Vagina (tissue), 2 donors: ENCODE measurements around the gene CIAO3.

Source experiments
- POLR2A ChIP-seq, 2 donors: fragments of 450-650 bp; IDR thresholded peaks; one replicate each; pipeline ENCODE4 v1.6.1; 2017; ENCODE audit warnings: antibody characterized with exemption in 2 of 2, mild to moderate bottlenecking in 2 of 2, moderate library complexity in 2 of 2
- TF ChIP-seq, protein P1 (sequence below), 3 experiments: fragments of 450-650 bp in 2 of 3; fragments of 200-600 bp in 1 of 3; sonication (generic) in 1 of 3; IDR thresholded peaks; one replicate each; pipeline ENCODE4 v1.5.1; 2017 to 2019; ENCODE audit warnings: antibody characterized with exemption in 3 of 3, mild to moderate bottlenecking in 2 of 3, moderate library complexity in 2 of 3

DNA sequence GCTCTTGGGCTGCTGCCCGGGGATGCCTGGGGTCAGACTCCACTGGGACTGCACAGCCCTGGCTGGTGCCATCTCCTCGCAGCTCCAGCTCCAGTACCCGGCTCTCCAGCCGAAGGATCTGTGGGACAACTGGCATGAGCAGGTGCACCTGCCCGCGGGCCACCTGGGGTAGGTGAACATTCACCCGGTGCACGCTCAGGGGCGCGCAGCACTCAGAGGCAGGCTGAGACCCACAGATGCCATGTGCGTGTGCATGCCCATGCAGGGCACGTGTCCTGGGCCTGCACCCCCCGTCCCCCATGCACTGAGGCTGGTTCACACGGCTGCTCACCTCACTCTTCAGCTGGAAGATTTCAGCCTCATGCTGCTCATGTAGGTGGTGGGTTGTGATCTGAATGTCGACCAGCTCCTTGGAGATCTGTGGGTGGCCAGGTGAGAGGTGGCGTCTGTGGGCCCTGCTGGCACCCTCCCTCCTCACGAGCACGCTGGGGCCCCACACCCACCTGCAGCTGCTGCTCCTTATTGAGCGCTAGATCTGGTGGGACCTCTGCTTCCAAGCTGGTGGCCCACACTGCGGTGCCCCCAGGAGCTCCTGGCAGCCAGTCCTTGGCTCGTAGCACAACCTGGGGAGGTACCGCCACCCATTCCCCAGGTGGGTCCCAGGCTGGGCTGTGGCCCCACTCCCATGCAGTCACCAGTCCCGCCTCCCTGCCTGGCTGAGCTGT is 15.2 kb downstream of the CIAO3 start:
- TF ChIP-seq POLR2A (IDR thresholded peaks at IDR 0.05): no peak
- TF ChIP-seq, protein P1, sequence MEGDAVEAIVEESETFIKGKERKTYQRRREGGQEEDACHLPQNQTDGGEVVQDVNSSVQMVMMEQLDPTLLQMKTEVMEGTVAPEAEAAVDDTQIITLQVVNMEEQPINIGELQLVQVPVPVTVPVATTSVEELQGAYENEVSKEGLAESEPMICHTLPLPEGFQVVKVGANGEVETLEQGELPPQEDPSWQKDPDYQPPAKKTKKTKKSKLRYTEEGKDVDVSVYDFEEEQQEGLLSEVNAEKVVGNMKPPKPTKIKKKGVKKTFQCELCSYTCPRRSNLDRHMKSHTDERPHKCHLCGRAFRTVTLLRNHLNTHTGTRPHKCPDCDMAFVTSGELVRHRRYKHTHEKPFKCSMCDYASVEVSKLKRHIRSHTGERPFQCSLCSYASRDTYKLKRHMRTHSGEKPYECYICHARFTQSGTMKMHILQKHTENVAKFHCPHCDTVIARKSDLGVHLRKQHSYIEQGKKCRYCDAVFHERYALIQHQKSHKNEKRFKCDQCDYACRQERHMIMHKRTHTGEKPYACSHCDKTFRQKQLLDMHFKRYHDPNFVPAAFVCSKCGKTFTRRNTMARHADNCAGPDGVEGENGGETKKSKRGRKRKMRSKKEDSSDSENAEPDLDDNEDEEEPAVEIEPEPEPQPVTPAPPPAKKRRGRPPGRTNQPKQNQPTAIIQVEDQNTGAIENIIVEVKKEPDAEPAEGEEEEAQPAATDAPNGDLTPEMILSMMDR (IDR thresholded peaks at IDR 0.05): no peak
